GM18907 (cell line): ENCODE data around the gene ZBTB1.

ENCODE experiments used
- ATAC-seq: cut with Tn5 transposase; IDR thresholded peaks from one replicate; pipeline ENCODE4 v1.9.1; 2021; ENCODE audit warnings: mild to moderate bottlenecking, moderate library complexity; ENCODE audit not compliant: unreplicated experiment

ZBTB1 gene, protein sequence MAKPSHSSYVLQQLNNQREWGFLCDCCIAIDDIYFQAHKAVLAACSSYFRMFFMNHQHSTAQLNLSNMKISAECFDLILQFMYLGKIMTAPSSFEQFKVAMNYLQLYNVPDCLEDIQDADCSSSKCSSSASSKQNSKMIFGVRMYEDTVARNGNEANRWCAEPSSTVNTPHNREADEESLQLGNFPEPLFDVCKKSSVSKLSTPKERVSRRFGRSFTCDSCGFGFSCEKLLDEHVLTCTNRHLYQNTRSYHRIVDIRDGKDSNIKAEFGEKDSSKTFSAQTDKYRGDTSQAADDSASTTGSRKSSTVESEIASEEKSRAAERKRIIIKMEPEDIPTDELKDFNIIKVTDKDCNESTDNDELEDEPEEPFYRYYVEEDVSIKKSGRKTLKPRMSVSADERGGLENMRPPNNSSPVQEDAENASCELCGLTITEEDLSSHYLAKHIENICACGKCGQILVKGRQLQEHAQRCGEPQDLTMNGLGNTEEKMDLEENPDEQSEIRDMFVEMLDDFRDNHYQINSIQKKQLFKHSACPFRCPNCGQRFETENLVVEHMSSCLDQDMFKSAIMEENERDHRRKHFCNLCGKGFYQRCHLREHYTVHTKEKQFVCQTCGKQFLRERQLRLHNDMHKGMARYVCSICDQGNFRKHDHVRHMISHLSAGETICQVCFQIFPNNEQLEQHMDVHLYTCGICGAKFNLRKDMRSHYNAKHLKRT

DNA sequence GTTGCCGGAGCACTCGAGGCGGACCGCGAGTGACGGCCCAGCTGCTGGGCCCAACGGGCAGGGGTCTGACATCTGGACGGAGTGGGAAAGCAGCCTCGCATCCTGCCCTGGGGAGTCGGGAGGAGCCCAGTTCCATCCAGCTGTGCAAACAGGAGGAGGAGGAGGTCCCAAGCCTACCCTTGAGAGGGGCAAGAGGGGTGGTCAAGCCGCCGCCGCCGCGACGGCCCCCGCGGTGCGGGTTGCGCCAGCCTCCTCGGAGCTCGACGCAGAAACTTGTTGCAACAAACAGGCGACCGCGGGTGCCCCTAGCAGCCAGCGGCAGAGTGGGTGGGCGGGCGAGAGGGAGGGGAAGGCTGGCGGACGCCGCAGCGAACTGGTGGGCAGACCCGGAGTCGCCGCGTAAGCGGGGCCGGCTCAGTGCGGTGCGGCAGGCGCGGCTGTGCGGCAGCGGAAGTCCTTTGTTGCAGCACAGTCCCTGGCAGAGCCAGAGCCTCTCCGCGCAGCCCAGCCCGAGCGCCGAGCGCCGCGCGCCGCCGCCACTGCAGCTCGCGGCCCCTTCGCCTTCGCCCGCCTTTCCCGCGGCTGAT, at the start of gene ZBTB1:
ZBTB1 (plus strand) TSS at position 461 of the 587 bp plus-strand sequence. CDS start 16,735 bp downstream, outside the sequence.
- ATAC-seq: peak; percentile 40

DNA sequence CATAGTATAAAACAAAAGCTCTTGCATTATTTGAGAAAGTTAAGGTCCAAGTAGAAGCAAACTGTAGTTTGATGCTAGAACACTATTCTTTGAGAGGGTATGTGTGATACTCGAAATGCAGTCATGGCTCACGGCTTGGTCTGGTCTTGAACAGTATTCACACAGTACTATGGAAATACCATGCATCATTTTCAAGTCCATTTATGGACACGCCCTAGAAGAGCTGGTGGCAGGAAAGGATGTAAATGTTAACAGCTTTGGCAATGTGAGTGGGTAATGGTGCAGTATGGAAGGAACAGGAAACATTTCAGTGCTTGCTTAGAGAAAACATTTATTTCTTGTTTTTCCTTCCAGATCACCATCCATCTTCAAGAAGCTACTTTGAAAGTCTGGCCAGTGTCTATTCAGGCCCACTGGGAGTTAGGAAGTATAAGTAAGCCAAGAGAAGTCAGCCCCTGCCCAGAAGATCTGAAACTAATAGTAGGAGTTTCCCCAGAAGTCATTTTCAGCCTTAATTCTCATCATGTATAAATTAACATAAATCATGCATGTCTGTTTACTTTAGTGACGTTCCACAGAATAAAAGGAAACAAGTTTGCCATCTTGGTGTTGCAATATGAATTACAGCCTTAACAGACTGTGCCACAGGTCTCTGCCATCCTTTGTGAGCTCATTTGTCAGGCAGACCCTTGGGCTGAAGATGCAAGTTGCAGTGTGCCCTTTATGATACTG, 45.0 kb upstream of the ZBTB1 start:
- no peak for ATAC-seq

DNA sequence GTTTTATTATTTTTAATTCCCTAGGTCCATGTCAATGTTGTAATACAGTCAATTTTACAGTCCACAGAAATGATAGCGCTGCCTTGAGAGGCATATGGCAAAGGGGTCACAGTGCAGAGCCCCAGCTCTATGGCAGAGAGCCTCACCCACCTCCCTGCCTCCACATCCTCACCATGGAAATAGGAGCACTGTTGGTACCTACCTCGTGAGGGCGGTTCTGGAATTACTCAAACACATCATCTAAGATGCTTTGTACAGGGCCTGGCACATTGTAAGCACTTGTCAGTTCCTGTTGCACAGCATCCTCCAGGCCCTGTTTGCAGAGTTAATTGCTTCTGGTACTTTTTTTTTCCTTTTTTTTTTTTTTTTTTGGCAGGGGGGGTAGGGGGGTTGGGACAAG, 43.3 kb upstream of the ZBTB1 start:
- no peak for ATAC-seq

DNA sequence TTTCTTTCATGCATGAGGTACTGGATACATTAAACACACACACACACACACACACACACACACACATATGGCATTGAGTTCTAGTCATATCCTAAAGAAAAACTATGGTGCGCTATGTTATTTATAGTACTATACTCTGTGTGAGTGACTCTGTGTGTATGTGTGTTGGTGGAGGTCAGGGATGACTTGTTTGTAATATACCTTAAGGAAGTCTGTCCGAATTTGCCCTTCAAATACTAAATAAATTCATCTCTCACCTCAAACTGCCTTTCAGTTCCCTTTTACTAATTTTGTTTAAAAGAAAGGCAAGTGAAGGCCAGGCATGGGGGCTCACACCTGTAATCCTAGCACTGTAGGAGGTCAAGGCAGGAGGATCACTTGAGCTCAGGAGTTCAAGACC, 41.4 kb upstream of the ZBTB1 start:
- no peak for ATAC-seq

DNA sequence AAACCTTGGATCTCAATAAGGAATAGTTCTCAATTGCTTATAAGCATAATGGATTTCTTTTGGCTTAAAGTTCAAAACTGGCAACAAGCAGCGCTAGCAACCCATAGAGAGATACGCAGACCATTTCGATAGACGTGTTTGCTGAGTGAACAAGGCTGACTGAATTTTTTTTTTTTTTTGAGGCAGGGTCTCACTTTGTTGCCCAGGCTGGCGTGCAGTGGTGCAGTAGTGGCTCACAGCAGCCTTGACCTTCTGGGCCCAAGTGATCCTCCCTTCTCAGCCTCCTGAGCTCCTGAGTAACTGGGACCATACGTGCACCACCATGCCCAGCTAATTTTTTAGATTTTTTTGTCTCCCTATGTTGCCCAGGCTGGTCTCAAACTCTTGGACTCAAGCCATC, 40.7 kb upstream of the ZBTB1 start:
- no peak for ATAC-seq

DNA sequence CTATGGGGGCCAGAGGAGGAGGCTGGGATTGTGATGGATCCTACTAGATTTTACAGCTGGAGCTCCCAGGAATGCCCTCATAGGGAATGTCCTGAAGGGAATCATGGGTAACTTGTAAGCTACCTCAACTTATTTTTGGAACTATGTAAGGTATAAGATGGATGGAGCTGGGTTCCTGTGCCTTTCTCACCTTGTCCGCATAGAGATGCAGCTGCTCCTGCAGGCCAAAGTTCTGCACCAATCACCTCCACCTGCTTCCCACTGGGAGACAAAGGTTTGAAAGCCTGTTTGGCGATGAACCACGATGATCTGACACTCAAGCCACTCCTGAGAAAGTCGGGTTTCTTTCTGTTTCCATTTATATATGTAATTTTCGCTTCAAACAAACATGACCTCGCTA, 39.9 kb upstream of the ZBTB1 start:
- no peak for ATAC-seq

DNA sequence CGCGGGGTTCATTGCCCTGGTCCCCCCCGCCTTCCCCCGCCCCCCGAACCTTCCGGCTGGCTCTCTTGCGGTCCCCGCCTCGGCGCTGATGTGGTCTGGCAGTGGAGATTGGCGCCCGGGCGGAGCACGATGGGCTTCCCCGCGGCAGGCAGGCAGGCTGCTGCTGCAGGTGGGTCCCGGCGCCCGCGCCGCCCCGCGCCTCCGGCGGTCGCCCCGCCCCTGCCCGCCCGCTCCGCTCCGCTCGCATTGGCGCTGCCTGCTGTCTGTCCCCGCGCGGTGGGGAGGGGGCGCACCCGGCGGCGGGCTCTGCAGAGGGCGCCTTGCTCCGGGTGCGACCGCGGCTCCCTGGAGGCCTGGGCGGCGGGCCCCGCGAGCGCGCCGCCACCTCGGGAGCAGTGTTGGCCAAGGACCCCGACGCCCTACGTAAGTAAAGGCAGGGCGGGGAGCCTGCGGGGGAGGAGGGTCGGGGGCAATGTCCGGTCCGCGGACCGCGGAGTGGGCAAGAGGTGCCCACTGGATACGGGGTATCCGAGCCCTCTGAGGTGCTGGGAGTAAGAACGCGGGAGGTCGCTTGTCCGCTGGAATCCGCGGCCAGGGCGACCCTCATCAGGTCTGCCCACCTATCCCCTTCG, 39.3 kb upstream of the ZBTB1 start, which contains the start of gene AKAP5:
AKAP5 (plus strand) TSS at position 309 of the 632 bp plus-strand sequence. CDS start 2,896 bp downstream, outside the sequence.
- ATAC-seq: peak; percentile 70

DNA sequence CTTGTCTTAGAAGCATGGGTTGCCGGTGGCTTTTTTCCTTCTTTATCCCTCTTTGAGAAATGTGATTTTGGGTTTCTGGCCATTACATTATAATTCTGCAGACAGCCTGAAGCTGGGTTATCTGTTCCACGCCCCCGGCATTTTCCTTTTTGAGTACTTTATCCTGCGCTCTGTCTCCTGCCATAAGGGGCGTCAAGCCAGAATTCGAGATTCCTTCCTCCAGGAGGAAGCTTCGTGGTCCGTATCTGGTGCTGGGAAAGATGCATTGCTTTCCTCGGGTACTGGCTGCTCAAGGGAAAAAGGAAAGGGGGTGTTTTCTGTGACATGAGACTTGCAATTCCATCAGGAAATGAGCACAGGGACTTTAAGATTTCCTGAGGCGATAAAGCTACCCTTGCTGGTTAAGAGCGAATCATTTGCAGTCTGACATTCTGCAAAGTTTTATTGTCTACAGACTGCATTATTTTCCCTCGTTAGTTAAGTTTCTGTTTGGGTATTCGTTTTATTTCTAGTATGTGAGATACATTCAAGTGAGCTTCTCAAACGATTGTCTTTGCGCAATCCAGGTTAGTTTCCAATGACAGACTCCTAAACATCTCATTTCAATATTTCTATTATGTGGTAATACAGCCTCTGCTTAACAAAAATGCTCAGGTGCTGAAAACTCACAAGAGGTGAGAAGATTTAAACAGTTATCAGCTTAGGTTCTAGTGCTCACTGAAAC, 38.6 kb upstream of the ZBTB1 start:
- peak; percentile 13 for ATAC-seq

DNA sequence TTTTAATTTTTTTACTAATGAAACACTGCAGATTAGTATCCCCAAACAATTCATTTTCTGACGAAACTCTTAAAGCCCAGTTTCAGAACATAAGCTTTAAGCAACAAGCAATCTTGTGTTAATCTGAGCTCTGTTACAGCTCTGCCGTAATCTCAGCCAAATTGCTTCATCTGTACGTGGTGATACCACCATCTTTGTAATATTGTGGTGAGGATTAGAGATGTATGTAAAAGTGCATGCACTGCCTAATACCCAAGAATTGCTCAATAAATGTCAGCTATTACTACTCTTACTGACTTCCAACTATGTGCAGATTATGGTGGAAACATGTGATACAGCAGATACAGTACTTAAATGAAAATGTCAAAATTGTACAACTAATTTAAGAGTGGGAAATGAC, 37.5 kb upstream of the ZBTB1 start:
- no peak for ATAC-seq

DNA sequence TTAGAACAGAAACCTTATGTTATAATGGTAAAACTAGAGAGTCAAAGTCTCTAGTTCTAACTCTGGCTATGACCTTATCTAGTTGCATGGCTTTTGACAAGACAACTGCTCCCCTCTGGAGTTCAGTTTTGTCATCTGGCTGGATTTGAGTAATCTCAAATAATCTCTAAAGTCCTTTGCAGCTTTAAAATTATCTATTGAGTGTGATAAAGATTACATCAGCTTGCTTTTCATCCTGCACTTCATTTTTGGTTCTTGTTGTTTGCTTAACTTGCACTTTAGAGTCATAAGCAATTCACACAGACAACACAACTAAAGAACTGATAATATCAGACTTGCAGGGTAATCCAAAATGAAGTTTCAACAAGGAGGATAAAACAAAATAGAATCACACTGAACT, 37.0 kb upstream of the ZBTB1 start:
- ATAC-seq: no peak

DNA sequence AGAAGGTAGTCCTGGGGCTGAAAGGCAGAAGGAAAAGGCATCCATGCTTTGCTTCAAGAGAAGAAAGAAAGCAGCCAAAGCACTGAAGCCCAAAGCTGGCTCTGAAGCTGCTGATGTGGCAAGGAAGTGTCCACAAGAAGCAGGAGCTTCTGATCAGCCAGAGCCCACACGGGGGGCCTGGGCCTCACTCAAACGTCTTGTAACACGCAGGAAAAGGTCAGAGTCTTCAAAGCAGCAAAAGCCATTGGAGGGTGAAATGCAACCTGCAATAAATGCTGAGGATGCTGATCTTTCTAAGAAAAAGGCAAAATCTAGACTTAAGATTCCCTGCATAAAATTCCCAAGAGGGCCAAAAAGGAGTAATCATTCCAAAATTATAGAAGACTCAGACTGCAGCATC, 36.1 kb upstream of the ZBTB1 start:
- no peak for ATAC-seq

DNA sequence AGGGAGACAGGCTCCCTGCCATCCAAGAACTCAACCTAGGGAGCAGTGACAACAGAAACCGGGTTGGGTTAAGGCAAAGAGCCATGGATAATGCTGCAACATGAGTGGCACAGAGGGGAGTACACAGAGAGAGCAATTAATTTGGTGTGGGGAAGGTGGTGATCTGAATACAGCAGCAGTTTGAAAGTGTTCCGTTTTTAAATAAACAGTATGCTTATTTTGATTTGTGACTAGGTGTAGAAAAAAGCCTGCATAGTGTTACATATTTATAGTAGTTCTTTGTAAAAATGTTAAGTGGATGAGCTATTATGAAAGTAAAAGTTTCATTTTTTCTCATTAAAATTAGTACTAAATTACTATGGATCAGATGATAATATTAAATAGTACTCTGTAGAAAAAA, 30.5 kb upstream of the ZBTB1 start:
- no peak for ATAC-seq

DNA sequence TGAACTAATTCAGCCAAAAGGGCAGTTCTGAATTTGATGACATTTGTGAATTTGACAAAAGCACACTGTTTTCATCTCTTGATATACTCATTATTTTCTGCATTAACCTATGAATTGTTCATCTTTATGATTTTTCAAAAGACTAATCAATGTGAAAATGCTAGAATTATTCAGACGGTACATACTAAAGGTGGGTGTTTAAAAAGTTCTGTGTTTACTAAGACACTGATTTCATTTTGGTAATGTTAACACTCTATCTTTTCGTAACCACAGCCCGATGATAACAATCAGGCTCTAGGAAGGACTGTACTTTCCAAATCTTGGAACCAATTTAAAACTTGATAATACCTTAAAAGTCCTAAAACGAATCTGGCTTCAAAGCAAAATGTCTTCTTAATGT, 29.9 kb upstream of the ZBTB1 start:
- ATAC-seq: no peak

DNA sequence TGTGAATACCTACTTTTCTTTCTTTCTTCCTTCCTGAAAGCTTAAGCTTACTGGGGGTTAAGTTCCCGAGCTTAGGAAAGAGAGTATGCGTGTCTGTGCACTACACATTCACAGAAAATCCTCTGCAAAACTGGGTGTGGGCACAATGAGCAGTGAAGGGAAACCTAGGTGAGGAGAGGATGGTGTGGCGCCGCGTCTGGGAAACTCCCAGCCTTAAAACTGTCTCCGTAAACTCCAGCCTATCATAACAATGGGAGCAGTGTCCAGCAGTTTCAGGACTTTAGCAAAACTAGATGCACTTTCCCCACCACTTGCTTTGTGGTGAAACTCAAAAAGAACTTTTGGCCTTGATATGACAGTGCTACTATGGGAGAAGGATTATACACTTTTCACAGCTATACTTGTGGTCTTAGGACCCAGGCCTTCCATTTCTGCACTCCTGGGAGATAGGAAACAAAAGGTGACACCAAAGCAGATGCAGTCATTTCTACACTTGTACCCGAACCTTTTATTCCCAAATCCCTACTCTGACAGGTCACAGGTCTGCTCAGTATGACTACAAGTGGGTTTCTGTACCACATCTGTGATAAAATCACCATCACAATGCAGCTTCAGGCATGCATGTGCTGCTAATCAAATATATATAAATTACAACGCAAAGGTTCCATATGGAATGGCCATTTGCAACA, 28.8 kb upstream of the ZBTB1 start:
- ATAC-seq: no peak

DNA sequence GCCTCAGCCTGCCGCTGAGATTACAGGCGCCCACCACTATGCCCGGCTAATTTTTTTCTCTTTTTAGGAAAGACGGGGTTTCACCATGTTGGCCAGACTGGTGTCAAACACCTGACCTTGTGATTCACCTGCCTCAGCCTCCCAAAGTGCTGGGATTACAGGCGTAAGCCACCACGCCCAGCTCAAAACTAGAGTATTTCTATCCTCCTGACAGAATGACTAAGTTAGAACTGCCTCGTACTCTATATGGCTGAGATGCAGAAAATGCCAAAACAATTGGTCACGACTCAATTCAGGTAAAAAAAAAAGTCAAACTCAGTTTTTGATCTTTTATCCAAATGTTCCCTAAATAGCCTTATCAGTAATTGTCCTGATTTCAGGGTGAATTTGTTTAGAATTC, 28.1 kb upstream of the ZBTB1 start:
- ATAC-seq: no peak

DNA sequence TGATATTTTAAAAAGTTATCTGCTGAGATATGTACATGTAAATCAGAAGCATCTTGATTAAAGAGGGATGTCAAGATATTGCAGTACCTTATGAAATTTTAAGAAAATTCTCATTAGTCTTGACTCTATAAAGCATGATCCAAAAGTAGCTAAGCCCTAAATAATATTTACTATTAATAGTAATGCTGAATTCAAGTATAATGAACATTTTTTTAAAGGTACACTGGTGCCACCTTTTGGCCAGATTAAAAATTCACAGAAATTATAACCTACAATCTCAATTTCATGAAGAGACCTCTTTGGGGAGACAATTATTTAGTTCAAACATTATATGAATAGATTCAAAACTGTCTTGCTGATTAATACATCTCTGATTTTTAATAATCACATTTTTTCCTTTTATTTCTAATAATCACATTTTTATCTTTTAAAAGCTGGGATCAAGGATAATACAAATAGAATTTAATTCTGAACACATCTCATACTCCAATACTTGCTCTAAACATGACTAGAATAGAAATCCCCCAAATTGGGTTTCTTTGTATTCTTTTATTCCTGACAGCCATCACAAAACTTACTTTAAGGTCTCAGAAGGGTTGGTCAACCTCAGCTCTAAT, 25.8 kb upstream of the ZBTB1 start:
- no peak for ATAC-seq

DNA sequence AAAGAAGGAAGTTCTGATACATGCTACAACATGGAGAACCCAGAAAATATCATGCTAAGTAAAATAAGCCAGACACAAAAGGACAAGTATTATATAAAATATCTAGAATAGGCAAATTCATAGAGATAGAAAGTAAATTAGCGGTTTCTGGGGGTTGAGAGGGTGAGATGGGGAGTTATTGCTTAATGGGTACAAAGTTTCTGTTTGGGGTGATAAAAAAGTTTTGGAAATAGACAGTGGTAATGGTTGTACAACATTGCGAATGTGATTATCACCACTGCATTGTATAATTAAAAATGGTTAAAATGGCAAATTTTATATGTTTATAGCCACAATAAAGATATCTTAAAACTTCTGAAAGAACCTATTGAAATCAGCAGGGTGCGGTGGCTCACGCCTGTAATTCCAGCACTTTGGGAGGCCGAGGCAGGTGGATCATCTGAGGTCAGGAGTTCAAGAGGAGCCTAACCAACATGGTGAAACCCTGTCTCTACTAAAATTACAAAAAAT, 15.9 kb upstream of the ZBTB1 start:
- ATAC-seq: no peak

DNA sequence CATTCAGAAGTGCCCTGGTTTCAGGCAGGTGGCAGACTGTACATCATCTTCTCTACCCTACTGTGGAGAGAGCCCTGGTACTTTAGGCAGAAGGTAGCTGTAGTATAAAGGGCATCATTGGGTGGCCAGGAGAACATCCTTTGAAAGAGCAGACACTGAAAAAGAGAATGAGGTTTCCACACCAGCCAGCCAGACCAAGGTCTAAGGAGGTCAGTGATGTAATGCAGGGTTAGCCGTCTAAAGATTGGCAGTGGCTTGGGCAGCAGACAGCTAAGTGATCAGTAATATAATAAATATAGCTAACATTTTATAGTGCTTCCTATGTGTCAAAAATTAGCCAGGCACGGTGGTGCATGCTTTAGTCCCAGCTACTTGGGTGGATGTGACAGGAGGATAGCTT, 12.9 kb upstream of the ZBTB1 start:
- no peak for ATAC-seq

DNA sequence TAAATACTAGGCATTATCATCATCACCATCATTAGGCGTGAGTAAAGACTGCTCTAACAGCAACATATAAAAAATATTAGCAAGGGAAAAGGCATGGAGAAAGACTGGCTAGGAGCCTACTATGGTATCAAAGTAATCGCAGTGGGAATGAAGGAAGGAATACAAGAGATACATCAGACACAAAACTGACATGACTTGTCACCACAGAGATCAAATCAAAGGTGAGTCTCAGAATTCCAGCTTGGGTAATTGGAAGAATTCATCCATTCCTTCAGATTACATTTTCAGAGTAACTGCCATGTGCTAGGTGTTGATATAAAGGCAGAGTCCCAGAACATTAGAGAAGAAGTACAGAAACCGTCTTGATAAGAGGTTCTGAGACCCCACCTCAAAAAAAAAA, 11.1 kb upstream of the ZBTB1 start:
- ATAC-seq: no peak
